KMS-11 (cell line): ENCODE data around the gene SMCHD1.

Experiments
- H2AFZ ChIP-seq: fragments of 200-600 bp; sonication (generic); 2 replicates; pipeline ENCODE4 v1.6.1; 2016; ENCODE audit warnings: antibody characterized with exemption, mixed run types, low read depth
- H3K27ac ChIP-seq: fragments of 200-600 bp; sonication (generic); 2 replicates; pipeline ENCODE4 v1.6.1; 2016; ENCODE audit warnings: mild to moderate bottlenecking, mixed run types
- H3K27me3 ChIP-seq: fragments of 200-600 bp; sonication (generic); 2 replicates; pipeline ENCODE4 v1.6.1; 2017; ENCODE audit warnings: mild to moderate bottlenecking, low read depth, mixed run types, moderate library complexity; ENCODE audit not compliant: insufficient read depth
- H3K36me3 ChIP-seq: fragments of 200-600 bp; sonication (generic); 2 replicates; pipeline ENCODE4 v1.6.1; 2017; ENCODE audit warnings: mild to moderate bottlenecking, mixed run types; ENCODE audit not compliant: insufficient read depth
- H3K4me1 ChIP-seq: fragments of 200-600 bp; sonication (generic); 2 replicates; pipeline ENCODE4 v1.6.1; 2016; ENCODE audit warnings: mild to moderate bottlenecking, low read depth, mixed run types; ENCODE audit not compliant: poor library complexity, severe bottlenecking
- H3K4me2 ChIP-seq: fragments of 200-600 bp; sonication (generic); 2 replicates; pipeline ENCODE4 v1.7.0; 2016; ENCODE audit warnings: mild to moderate bottlenecking, mixed run types
- H3K4me3 ChIP-seq: fragments of 200-600 bp; sonication (generic); IDR thresholded peaks from 2 replicates; pipeline ENCODE4 v1.6.1; 2017; ENCODE audit warnings: low read depth, low read length, mixed read lengths; ENCODE audit not compliant: insufficient read depth
- H3K79me2 ChIP-seq: fragments of 200-600 bp; sonication (generic); 2 replicates; pipeline ENCODE4 v1.6.1; 2016; ENCODE audit warnings: low read depth, mixed run types; ENCODE audit not compliant: insufficient read depth
- H3K9ac ChIP-seq: fragments of 200-600 bp; sonication (generic); 2 replicates; pipeline ENCODE4 v1.6.1; 2016; ENCODE audit warnings: mild to moderate bottlenecking, mixed run types
- H4K20me1 ChIP-seq: fragments of 200-600 bp; sonication (generic); 2 replicates; pipeline ENCODE4 v1.6.1; 2016; ENCODE audit warnings: mild to moderate bottlenecking, mixed run types; ENCODE audit not compliant: insufficient read depth
- TF ChIP-seq, protein P1 (sequence below): fragments of 200-600 bp; sonication (generic); conservative IDR thresholded peaks from 2 replicates; pipeline ENCODE4 v1.6.1; 2017; ENCODE audit warnings: low read depth, mild to moderate bottlenecking, antibody characterized with exemption, low read length, moderate library complexity, mixed read lengths

Gene SMCHD1

DNA sequence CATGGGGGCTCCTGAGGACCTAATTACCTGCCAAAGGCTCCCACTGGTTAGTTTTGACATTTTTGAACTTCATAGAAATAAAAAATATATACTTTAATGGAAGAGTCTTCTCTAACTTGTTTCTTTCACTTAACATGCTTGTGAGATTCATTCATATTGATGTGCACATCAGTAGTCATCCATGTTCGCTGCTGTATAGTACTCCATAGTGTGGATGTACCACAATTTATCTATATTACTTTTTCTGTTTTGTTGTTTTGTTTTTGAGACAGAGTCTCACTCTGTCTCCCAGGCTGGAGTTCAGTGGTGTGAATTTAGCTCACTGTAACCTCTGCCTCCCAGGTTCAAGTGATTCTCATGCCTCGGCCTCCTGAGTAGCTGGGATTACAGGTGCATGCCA lies 168.4 kb downstream of the SMCHD1 start:
- Histone ChIP-seq H3K4me3 (no peak overlapping the region), H3K4me1 (no peaks in the 10 kb centered on the region), H4K20me1 (no peaks in the 10 kb centered on the region), H3K9ac (no peak overlapping the region), H3K36me3 (no peaks in the 10 kb centered on the region), H3K79me2 (no peaks in the 10 kb centered on the region), H3K27me3 (no peaks in the 10 kb centered on the region), H2AFZ (no peak overlapping the region), H3K27ac (no peak overlapping the region), H3K4me2 (no peak overlapping the region)
- TF ChIP-seq, protein P1, sequence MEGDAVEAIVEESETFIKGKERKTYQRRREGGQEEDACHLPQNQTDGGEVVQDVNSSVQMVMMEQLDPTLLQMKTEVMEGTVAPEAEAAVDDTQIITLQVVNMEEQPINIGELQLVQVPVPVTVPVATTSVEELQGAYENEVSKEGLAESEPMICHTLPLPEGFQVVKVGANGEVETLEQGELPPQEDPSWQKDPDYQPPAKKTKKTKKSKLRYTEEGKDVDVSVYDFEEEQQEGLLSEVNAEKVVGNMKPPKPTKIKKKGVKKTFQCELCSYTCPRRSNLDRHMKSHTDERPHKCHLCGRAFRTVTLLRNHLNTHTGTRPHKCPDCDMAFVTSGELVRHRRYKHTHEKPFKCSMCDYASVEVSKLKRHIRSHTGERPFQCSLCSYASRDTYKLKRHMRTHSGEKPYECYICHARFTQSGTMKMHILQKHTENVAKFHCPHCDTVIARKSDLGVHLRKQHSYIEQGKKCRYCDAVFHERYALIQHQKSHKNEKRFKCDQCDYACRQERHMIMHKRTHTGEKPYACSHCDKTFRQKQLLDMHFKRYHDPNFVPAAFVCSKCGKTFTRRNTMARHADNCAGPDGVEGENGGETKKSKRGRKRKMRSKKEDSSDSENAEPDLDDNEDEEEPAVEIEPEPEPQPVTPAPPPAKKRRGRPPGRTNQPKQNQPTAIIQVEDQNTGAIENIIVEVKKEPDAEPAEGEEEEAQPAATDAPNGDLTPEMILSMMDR: no peak

DNA sequence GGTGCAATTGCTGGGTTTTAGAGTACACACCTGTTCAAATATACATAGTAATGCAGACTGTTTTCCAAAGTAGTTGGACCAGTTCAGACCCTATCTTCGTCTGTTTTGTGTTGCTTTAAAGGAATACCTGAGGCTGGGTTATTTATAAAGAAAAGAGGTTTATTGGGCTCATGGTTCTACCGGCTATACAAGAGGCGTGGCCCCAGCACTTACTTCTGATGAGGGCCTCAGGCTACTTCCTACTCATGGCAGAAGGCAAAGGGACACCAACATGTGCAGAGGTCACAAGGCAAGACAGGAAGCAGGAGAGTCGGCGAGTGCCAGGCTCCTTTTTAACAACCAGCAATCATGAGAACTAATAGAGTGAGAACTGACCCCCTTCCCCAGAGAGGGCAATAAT lies 169.3 kb downstream of the SMCHD1 start:
- no peaks in the 10 kb centered on the region for H3K79me2 ChIP-seq
- H3K4me1 ChIP-seq: no peaks in the 10 kb centered on the region
- H3K4me3 ChIP-seq: no peak overlapping the region
- H4K20me1 ChIP-seq: no peaks in the 10 kb centered on the region
- TF ChIP-seq, protein P1: no peak
- H3K36me3 ChIP-seq: no peaks in the 10 kb centered on the region
- H3K27ac ChIP-seq: no peak overlapping the region
- no peak overlapping the region for H3K9ac ChIP-seq
- no peaks in the 10 kb centered on the region for H3K27me3 ChIP-seq
- H3K4me2 ChIP-seq: no peak overlapping the region
- H2AFZ ChIP-seq: no peak overlapping the region

DNA sequence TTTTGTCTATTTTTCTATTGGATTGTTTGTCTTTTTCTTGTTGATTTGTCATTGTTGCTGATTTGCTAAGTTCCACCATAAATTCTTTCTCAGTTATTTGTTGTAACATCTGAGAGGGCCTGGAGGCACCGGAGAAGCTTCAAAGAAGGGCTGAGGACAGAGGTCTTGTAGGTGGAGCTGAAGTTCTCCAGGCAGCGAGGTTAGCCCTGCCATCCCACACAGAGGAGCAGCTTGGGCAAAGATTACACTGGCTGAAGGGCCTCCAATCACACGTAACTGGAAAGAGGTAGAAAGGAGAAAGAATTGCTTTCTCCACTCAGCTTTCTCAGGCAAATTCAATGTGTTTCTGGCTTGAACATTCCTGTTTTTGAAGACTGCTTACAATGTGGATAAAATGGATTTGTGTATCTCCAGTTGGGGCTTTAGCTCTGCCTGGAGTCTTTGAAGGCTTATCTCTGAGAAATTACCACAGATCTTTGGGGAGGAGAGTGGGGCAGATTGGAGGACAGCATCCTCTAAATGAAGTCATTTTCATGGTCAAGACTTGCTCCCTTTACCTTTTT lies 170.2 kb downstream of the SMCHD1 start:
- no peaks in the 10 kb centered on the region for H3K36me3 ChIP-seq
- no peak overlapping the region for H3K9ac ChIP-seq
- H3K4me3 ChIP-seq: no peak overlapping the region
- H3K27ac ChIP-seq: no peak overlapping the region
- no peaks in the 10 kb centered on the region for H3K4me1 ChIP-seq
- TF ChIP-seq, protein P1: no peak
- H3K79me2 ChIP-seq: no peaks in the 10 kb centered on the region
- no peak overlapping the region for H2AFZ ChIP-seq
- H3K4me2 ChIP-seq: no peak overlapping the region
- no peaks in the 10 kb centered on the region for H3K27me3 ChIP-seq
- no peaks in the 10 kb centered on the region for H4K20me1 ChIP-seq

DNA sequence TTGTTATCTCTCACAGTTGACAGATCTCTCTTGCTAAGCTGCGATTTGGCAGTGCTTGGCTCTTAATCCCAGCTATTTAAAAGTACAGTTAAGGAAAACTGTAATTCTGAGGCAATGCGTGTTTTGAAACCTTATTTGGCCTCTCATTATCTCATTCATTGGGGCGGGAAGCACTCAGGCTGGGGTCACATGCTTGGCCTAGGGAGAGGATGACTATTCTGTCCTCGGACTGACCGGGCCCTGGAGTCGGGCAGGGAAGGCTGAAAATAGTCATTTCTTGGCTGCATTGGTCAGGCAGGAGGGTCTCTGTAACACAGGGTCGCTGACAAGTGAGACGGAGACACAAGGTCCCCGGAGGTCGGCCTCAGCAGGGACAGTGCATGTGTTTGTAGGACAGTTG lies 171.1 kb downstream of the SMCHD1 start:
- no peak overlapping the region for H3K4me3 ChIP-seq
- H3K9ac ChIP-seq: no peak overlapping the region
- H4K20me1 ChIP-seq: no peaks in the 10 kb centered on the region
- H3K4me1 ChIP-seq: no peaks in the 10 kb centered on the region
- no peak overlapping the region for H3K27ac ChIP-seq
- H3K4me2 ChIP-seq: no peak overlapping the region
- TF ChIP-seq, protein P1: no peak
- no peaks in the 10 kb centered on the region for H3K27me3 ChIP-seq
- no peaks in the 10 kb centered on the region for H3K36me3 ChIP-seq
- no peak overlapping the region for H2AFZ ChIP-seq
- no peaks in the 10 kb centered on the region for H3K79me2 ChIP-seq
